Prostate gland (tissue), 2 donors: ENCODE data around the gene ARFGAP2.

ENCODE experiments used
- CTCF ChIP-seq, 4 experiments: fragments of 200-600 bp in 2 of 4; fragments of 450-650 bp in 2 of 4; sonication (generic) in 2 of 4; IDR thresholded peaks; 1 replicate in 3 of 4; 2 replicates in 1 of 4; pipeline ENCODE4 v1.5.1; 2016 to 2019; ENCODE audit warnings: antibody characterized with exemption in 4 of 4, mild to moderate bottlenecking in 2 of 4, moderate library complexity in 2 of 4
- POLR2AphosphoS5 ChIP-seq: sonication (generic); formaldehyde crosslinking; IDR thresholded peaks from one replicate; pipeline ENCODE4 v1.6.1; 2017; ENCODE audit warnings: antibody characterized with exemption

- TF ChIP-seq POLR2AphosphoS5, result no peak
- TF ChIP-seq CTCF (IDR thresholded peaks at IDR 0.05), result no peak
Observed at GRCh38 chr11:47154616-47155570, 21.8 kb downstream of the ARFGAP2 start.
